HG03342 (cell line): ENCODE measurements around the gene LPP.
"Not testable (repeated sequence)": the region's sequence is repeated elsewhere in the genome, so short reads cannot be mapped to it uniquely, and the experiment has no call there.

Experiments
- ATAC-seq: cut with Tn5 transposase; IDR thresholded peaks from one replicate; pipeline ENCODE4 v1.9.1; 2021; ENCODE audit warnings: mild to moderate bottlenecking, moderate library complexity; ENCODE audit not compliant: unreplicated experiment

Gene LPP

GRCh38 chr3:188602620-188603019, 448.7 kb downstream of the LPP start:
- no peak for ATAC-seq

DNA sequence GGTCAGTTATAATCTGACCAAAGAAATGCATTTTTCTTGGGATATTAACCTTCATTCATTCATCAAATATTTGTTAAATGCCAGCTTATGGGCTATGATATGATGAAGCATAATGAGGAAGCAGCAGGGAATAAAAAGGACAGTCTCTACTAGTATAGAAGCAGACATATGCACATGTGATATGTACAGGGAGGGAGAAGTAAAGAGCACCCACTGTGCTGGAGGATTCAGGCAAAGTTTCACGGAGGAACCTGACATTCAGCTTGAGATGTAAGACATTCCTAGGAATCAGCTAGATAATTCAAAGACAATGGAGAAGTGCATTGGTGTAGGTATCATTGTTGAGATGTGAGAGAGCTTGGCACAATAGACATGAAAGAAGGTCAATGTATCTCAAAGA, 450.7 kb downstream of the LPP start:
- ATAC-seq = no peak

DNA sequence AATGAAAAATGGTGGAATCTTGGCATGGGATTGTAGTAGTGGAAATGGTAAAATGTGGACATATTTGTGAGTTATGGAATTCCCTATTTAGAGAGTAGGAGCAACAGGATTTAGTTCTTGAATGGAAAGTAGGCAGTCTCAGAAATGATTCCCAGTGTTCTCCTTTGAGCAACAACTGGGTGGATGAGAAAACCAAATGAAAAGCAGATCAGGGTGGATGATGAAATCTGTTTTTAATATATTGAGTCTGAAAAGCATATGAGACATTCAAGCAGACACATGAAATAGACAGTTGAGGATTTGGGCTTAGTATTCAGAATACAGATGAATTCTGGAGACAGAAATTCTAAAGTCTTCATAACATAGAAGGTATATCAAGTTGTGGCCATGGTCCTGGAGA, 451.3 kb downstream of the LPP start:
- ATAC-seq = no peak

DNA sequence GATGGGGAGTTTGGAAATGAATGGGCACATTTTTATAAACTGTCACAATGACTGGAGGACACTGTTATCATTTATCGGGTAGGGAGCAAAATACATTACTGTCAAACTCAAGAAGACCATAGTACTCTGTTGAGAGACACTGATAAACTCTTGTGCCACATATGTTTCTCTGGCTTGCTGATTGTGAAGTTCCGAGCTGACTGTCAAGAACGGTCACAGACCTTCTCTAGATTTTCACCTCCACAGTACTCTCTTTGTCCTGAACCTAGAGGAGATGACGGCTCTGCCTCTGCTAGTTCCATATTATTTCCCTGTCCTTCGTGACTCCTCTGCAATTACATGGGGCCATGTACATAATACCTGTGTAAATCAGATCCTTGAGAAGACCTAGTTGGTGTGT, 451.9 kb downstream of the LPP start:
- ATAC-seq = no peak

GRCh38 chr3:188607805-188608315, 453.9 kb downstream of the LPP start:
- no peak for ATAC-seq

- ATAC-seq = no peak
These were observed 454.4 kb downstream of the LPP start for GRCh38 chr3:188608401-188608800.

DNA sequence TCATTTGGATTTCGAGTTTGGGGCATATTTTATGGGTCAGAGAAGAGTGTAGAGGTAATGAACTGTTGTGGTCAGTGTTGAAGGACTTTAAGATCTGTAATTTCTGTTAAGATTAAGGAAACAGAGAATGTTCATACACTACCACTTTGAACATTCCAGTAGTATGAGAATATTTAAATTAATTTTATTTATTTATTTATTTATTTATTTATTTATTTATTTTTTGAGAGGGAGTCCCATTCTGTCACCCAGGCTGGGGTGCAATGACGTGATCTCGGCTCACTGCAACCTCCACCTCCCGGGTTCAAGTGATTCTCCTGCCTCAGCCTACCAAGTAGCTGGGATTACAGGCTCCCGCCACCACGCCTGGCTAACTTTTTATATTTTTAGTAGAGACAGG, 459.8 kb downstream of the LPP start:
- ATAC-seq = not testable (repeated sequence)

DNA sequence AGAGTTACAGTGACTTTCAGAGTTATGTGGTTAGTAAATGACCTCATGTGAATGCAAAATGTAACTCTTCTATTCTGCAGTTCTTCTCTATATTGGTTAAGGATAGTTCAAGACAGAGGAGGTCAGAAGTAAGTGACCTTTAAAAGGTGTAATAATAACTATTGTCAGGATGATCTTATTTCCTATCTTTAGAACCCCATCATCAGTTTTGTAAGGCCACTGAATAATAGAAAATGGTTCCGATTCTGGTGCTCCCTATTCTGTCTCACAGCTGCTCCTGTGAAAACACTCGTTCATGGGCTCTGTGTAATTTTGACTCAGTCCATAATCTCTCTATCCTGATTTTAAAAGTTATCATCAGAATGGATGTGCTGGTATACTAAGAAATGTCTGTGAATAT, 463.3 kb downstream of the LPP start:
- no peak for ATAC-seq

- no peak for ATAC-seq
These were observed 464.2 kb downstream of the LPP start for GRCh38 chr3:188617988-188618701.

DNA sequence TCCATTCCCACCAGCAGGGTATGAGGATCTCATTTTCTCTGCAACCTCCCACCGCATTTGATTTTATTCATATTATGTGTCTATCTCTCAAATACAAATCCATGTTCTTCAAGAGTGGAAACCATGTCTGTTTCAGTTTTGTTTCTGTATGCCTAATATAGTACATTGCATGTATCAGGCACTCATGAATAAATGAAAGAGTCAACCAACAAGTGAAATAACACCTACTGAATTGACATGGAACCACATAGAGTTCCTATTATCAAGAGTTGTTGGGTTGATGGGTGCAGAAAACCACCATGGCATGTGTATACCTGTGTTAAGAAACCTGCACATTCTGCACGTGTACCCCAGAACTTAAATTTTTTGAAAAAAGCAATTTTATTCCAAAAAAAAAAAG, 466.8 kb downstream of the LPP start:
- no peak for ATAC-seq

DNA sequence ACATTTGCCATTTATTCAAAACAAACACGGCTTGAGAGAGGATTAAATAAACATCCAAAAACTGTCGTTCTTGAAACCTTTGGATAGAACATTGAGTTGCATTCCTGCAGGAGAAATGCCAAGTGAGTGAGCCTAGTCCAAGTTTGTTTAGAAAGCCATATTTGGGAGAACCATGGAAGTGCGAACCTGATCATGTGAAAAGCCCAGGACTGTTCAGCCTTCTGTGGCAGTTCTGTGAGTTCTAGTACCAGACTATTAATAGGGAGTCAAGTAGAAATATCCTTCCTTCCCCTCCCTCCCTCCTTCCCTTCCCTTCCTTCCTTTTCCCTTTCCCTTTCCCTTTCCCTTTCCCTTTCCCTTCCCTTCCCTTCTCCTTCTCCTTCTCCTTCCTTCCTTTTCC, 470.4 kb downstream of the LPP start:
- no peak for ATAC-seq

DNA sequence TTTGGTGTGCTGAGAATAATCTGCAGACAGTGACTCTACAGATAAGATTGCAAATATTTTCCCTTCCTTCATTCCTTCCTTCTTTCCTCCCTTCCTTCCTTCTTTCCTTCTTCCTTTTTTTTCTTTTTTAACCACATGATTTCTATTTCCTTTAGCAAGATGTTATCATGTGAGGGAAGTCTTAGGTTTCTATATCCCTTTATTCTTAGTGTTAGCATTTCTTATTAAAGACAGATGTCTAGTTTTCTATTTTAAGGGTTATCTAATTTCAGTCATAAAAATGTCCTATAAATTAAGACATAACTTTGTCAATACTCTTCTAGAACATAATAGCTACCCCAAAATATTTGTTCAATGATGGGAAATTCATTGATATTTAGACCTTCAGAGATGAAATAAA, 470.9 kb downstream of the LPP start:
- no peak for ATAC-seq

DNA sequence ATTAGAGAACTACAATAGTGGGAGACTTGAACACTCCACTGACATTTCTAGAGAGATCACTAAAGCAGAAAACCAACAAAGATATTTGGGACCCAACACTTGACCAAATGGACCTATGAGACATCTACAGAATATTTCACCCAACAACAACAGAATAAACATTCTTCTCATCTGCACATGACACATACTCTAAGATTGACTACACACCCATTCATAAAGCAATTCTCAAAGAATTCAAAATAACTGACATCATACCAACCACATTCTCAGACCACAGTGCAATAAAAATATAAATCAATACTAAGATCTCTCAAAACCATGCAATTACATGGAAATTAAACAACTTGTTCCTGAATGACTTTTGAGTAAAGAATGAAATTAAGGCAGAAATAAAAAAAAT, 473.7 kb downstream of the LPP start:
- ATAC-seq = no peak

- ATAC-seq = no peak
These were observed 477.5 kb downstream of the LPP start for GRCh38 chr3:188631291-188632010.

- no peak for ATAC-seq
These were observed 479.2 kb downstream of the LPP start for GRCh38 chr3:188633206-188633605.

- no peak for ATAC-seq
These were observed 480.3 kb downstream of the LPP start for GRCh38 chr3:188634285-188634684.

DNA sequence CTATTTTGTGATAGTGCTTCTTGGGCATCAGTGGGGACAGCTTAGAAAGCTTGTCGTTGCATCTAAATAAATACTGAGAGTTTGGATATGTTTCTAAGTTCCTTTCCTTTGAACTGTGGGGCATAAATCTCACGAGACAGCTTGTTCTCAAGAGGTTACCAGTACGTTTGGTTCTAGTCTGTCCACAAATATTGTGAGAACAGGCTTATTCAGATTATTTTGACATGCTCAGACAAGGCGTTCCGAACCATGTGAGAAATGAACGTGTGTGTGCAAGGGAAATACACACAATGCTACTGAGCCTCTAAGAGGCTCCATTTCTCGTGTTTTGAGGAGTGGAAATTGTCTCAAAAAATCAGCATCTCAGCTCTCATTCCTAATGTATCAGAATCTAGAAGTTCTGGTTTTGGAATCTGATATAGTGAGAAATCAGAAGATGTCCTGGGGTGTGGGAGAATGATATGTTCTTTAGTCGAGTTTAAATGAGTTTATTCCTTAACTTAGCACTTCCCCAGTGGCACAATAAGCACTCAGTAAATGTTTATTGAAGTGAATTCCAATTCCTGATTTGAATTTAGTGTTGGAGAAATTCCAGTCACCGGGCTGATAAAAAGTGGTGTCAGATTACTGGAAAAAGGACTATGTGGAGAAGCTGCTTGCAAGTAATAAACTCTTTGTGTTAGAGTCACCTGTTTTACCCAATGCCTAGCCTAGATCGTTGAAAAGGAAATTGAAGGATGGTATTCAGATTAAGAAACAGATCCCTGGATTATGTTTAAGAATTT, 481.5 kb downstream of the LPP start:
- ATAC-seq = no peak

DNA sequence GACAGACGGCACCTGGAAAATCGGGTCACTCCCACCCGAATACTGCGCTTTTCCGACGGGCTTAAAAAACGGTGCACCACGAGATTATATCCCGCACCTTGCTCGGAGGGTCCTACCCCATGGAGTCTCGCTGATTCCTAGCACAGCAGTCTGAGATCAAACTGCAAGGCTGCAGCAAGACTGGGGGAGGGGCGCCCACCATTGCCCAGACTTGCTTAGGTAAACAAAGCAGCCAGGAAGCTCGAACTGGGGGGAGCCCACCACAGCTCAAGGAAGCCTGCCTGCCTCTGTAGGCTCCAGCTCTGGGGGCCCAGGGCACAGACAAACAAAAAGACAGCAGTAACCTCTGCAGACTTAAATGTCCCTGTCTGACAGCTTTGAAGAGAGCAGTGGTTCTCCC, 482.3 kb downstream of the LPP start:
- not testable (repeated sequence) for ATAC-seq

DNA sequence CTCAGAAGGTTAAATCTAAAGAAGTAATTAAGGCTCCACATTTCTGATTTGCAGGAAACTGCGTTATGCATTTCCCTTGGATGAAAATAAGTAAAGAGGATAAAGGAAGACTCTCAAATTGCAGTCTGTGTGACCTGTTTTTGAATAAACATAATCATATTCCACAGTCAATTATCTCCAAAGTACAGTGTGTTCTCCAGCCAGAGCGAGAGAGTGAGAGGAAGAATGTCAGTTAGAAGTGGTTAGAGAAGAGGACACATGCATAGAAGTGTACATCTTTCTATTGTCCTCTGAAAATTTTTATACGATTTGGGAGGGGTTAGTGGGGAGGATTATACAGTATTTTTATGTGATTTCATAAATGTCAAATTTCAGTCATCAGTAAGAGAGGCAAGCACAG, 487.1 kb downstream of the LPP start:
- ATAC-seq = no peak

- ATAC-seq = no peak
These were observed 489.8 kb downstream of the LPP start for GRCh38 chr3:188643736-188644135.

- ATAC-seq = no peak
These were observed 492.6 kb downstream of the LPP start for GRCh38 chr3:188646592-188646991.

- ATAC-seq = no peak
These were observed 493.3 kb downstream of the LPP start for GRCh38 chr3:188647237-188647636.
